HepG2 (cell line): ENCODE measurements around the gene ANKRD53. TPM values are rescaled to one million over a fixed set of nuclear protein-coding genes. Genes with fewer than 3 reads are reported as not detected.

Source experiments
- ATF2 ChIP-seq: sonication (generic); formaldehyde crosslinking; IDR thresholded peaks from 2 replicates; pipeline ENCODE4 v1.4.0; 2020; ENCODE audit warnings: missing genetic modification reagents
- EED ChIP-seq: sonication (generic); formaldehyde crosslinking; IDR thresholded peaks from 2 replicates; pipeline ENCODE4 v1.5.0; 2020; ENCODE audit warnings: mild to moderate bottlenecking, missing genetic modification reagents
- GTF2F1 ChIP-seq: fragments of 150-350 bp; IDR thresholded peaks from 2 replicates; pipeline ENCODE4 v1.6.1; 2014; ENCODE audit warnings: low read length
- HNF1B ChIP-seq: sonication (generic); formaldehyde crosslinking; IDR thresholded peaks from 2 replicates; pipeline ENCODE4 v1.5.1; 2020; ENCODE audit warnings: mild to moderate bottlenecking, moderate library complexity, missing genetic modification reagents
- MAFK ChIP-seq, 2 experiments: IDR thresholded peaks in 1 of 2; conservative IDR thresholded peaks in 1 of 2; 2 replicates each; pipeline ENCODE4 v1.6.1; 2011; ENCODE audit warnings: improper control_type of control experiment in 2 of 2, low read length in 2 of 2
- MBNL3 ChIP-seq: fragments of 250-450 bp; sonication (Bioruptor Pico); conservative IDR thresholded peaks from 2 replicates; pipeline ENCODE4 v1.8.0; 2022; ENCODE audit warnings: mild to moderate bottlenecking, inconsistent platforms
- NBN ChIP-seq: fragments of 450-650 bp; conservative IDR thresholded peaks from 2 replicates; pipeline ENCODE4 v1.6.1; 2017
- NCOA5 ChIP-seq: sonication (generic); formaldehyde crosslinking; IDR thresholded peaks from 2 replicates; pipeline ENCODE4 v1.4.0; 2020; ENCODE audit warnings: missing genetic modification reagents
- NCOR1 ChIP-seq: fragments of 200-600 bp; sonication (generic); IDR thresholded peaks from 2 replicates; pipeline ENCODE4 v1.7.0; 2017; ENCODE audit warnings: antibody characterized with exemption, low read length, borderline replicate concordance
- NFYC ChIP-seq: IDR thresholded peaks from 2 replicates; pipeline ENCODE4 v1.6.1; 2016; ENCODE audit warnings: missing genetic modification reagents, missing compliant biosample characterization
- NKX3-1 ChIP-seq: sonication (generic); formaldehyde crosslinking; IDR thresholded peaks from 2 replicates; pipeline ENCODE4 v1.5.0; 2020; ENCODE audit warnings: missing genetic modification reagents
- PBX3 ChIP-seq: sonication (generic); formaldehyde crosslinking; IDR thresholded peaks from 2 replicates; pipeline ENCODE4 v1.8.1; 2023; ENCODE audit warnings: missing genetic modification reagents, inconsistent platforms, borderline replicate concordance
- PITX1 ChIP-seq: sonication (generic); formaldehyde crosslinking; IDR thresholded peaks from 2 replicates; pipeline ENCODE4 v1.5.1; 2020; ENCODE audit warnings: mild to moderate bottlenecking, missing genetic modification reagents
- RARA ChIP-seq: IDR thresholded peaks from 2 replicates; pipeline ENCODE4 v1.6.1; 2016; ENCODE audit warnings: missing genetic modification reagents, missing compliant biosample characterization
- SALL1 ChIP-seq: sonication (generic); formaldehyde crosslinking; IDR thresholded peaks from 2 replicates; pipeline ENCODE4 v1.8.0; 2022; ENCODE audit warnings: mild to moderate bottlenecking, missing genetic modification reagents
- SKI ChIP-seq: fragments of 450-650 bp; IDR thresholded peaks from one replicate; pipeline ENCODE4 v1.6.1; 2018; ENCODE audit warnings: mild to moderate bottlenecking; ENCODE audit not compliant: partially characterized antibody
- TBX2 ChIP-seq: sonication (generic); formaldehyde crosslinking; IDR thresholded peaks from 2 replicates; pipeline ENCODE4 v1.5.0; 2020; ENCODE audit warnings: missing genetic modification reagents, mild to moderate bottlenecking, borderline replicate concordance
- TCF12 ChIP-seq, 2 experiments: fragments of 450-650 bp in 1 of 2; sonication (generic) in 1 of 2; formaldehyde crosslinking in 1 of 2; IDR thresholded peaks; 2 replicates each; pipeline versions ENCODE4 v1.6.1 to v1.8.0; 2017 to 2022; ENCODE audit warnings: antibody characterized with exemption in 1 of 2, mild to moderate bottlenecking in 1 of 2, missing genetic modification reagents in 1 of 2, moderate library complexity in 1 of 2
- THAP11 ChIP-seq: IDR thresholded peaks from 2 replicates; pipeline ENCODE4 v1.6.1; 2016; ENCODE audit warnings: missing biosample characterization, missing genetic modification reagents
- TRIM22 ChIP-seq: fragments of 450-650 bp; IDR thresholded peaks from 2 replicates; pipeline ENCODE4 v1.6.1; 2017
- ZFYVE20 ChIP-seq: sonication (generic); formaldehyde crosslinking; IDR thresholded peaks from 2 replicates; pipeline ENCODE4 v1.8.0; 2023; ENCODE audit warnings: low read depth, mild to moderate bottlenecking, moderate library complexity, missing genetic modification reagents, borderline replicate concordance
- ZNF207 ChIP-seq: fragments of 450-650 bp; IDR thresholded peaks from 2 replicates; pipeline ENCODE4 v1.6.1; 2016; ENCODE audit warnings: antibody characterized with exemption, borderline replicate concordance
- ZNF235 ChIP-seq: sonication (generic); formaldehyde crosslinking; IDR thresholded peaks from 2 replicates; pipeline ENCODE4 v1.8.1; 2023; ENCODE audit warnings: mild to moderate bottlenecking, missing genetic modification reagents, borderline replicate concordance
- ZNF501 ChIP-seq: sonication (generic); formaldehyde crosslinking; IDR thresholded peaks from 2 replicates; pipeline ENCODE4 v1.5.1; 2020; ENCODE audit warnings: mild to moderate bottlenecking, moderate library complexity, missing genetic modification reagents
- ZNF607 ChIP-seq: sonication (generic); formaldehyde crosslinking; IDR thresholded peaks from 2 replicates; pipeline ENCODE4 v1.5.1; 2020; ENCODE audit warnings: missing genetic modification reagents, mild to moderate bottlenecking, borderline replicate concordance
- ZSCAN29 ChIP-seq: sonication (generic); formaldehyde crosslinking; conservative IDR thresholded peaks from 2 replicates; pipeline ENCODE4 v1.4.0; 2020; ENCODE audit warnings: mild to moderate bottlenecking, missing genetic modification reagents
- polyA plus RNA-seq, 8 experiments: library from polyadenylated mRNA; depleted of rRNA in 3 of 8; stranded (reverse) in 7 of 8; unstranded in 1 of 8; fragments of >200 nt; fragmentation: Illumina TruSeq in 4 of 8; extraction: Trizol in 4 of 8; gene quantifications; 2 replicates each; pipeline versions ENCODE4 v1.2.1 to v1.2.3, GENCODE V29; 2011 to 2016; ENCODE audit warnings: low read depth in 4 of 8, missing spikeins in 1 of 8, mixed read lengths in 1 of 8; ENCODE audit not compliant: insufficient read depth in 1 of 8
- total RNA-seq, 5 experiments: library from RNA; depleted of rRNA; stranded (reverse); fragments of >200 nt; fragmentation: Illumina TruSeq; extraction: Trizol; gene quantifications; 2 replicates each; pipeline ENCODE4 v1.2.3, GENCODE V29; 2016; ENCODE audit warnings: low read depth in 1 of 5

Gene ANKRD53
- total and polyA plus RNA-seq, 2 of the 13 experiments (the other 11 are each of a cell fraction or from before 2014, with no cell fraction given) = 0.15 TPM; not detected in 1

- TF ChIP-seq MAFK (conservative IDR thresholded peaks at IDR 0.05 in 1 of 2, IDR thresholded peaks at IDR 0.05 in 1 of 2; ENCODE audit: low read length in 2 of 2) (no peak), ZNF235 (CRISPR knock-in tag) (0 out of 2 replicates have a peak, but pooled peaks have one; percentile 27), NBN (no peak), PBX3 (CRISPR knock-in tag) (no peak), HNF1B (CRISPR knock-in tag) (peak; percentile 72; the same call in 1 of the 2 replicates), RARA (CRISPR knock-in tag) (no peak), ZSCAN29 (CRISPR knock-in tag) (peak; percentile 17; the same call in 1 of the 2 replicates), NCOA5 (no peak), EED (CRISPR knock-in tag) (no peak), MBNL3 (CRISPR knock-in tag) (no peak), ATF2 (CRISPR knock-in tag) (peak; percentile 19), ZNF501 (peak; percentile 89), TBX2 (0 out of 2 replicates have a peak, but pooled peaks have one; percentile 6), SALL1 (CRISPR knock-in tag) (peak; percentile 66), NFYC (CRISPR knock-in tag) (no peak), TCF12 (IDR thresholded peaks at IDR 0.05) (no peak), TCF12 (CRISPR knock-in tag; IDR thresholded peaks at IDR 0.05) (peak; percentile 53; the same call in 1 of the 2 replicates), THAP11 (peak; percentile 90), PITX1 (no peak), NKX3-1 (CRISPR knock-in tag) (no peak), SKI (peak; percentile 92), TRIM22 (no peak), ZFYVE20 (CRISPR knock-in tag) (no peak), ZNF607 (CRISPR knock-in tag) (peak; percentile 48), GTF2F1 (no peak), ZNF207 (no peak), NCOR1 (no peak)
These were observed 16.4 kb downstream of the ANKRD53 start, which contains the start of gene TEX261 (continued) for GRCh38 chr2:70994699-70995425.
